GM19467 (cell line): ENCODE measurements around the gene COMMD8.
A peak's percentile ranks its signal among the peaks of the same experiment; 100 is the strongest.

Source experiments
- ATAC-seq: cut with Tn5 transposase; IDR thresholded peaks from one replicate; pipeline ENCODE4 v1.9.1; 2021; ENCODE audit warnings: mild to moderate bottlenecking, moderate library complexity; ENCODE audit not compliant: unreplicated experiment

Gene COMMD8

GRCh38 chr4:47473141-47473750 is 9.7 kb upstream of the COMMD8 start:
- ATAC-seq = no peak

- ATAC-seq = no peak
These were observed 8.1 kb upstream of the COMMD8 start for GRCh38 chr4:47471591-47471990.

- ATAC-seq = no peak
These were observed 7.6 kb upstream of the COMMD8 start for GRCh38 chr4:47471064-47471463.

- no peak for ATAC-seq
These were observed 6.4 kb upstream of the COMMD8 start for GRCh38 chr4:47469951-47470350.

- ATAC-seq = no peak
These were observed 5.3 kb upstream of the COMMD8 start for GRCh38 chr4:47468706-47469365.

GRCh38 chr4:47466056-47466785 is 2.7 kb upstream of the COMMD8 start:
- no peak for ATAC-seq

- peak; percentile 29 for ATAC-seq
These were observed 1.5 kb upstream of the COMMD8 start for GRCh38 chr4:47465004-47465403.

GRCh38 chr4:47462799-47463234 is 685 bp downstream of the COMMD8 start:
- ATAC-seq = peak; percentile 17

- ATAC-seq = no peak
These were observed 11.8 kb downstream of the COMMD8 start for GRCh38 chr4:47451657-47452056.

- ATAC-seq = no peak
These were observed 19.5 kb downstream of the COMMD8 start for GRCh38 chr4:47444031-47444430.

- ATAC-seq = peak; percentile 70
These were observed 20.5 kb downstream of the COMMD8 start for GRCh38 chr4:47442980-47443379.

GRCh38 chr4:47434931-47435330 is 28.6 kb downstream of the COMMD8 start:
- ATAC-seq = no peak

- ATAC-seq = no peak
These were observed 30.8 kb downstream of the COMMD8 start for GRCh38 chr4:47432749-47433148.

GRCh38 chr4:47427935-47428334 is 35.6 kb downstream of the COMMD8 start:
- no peak for ATAC-seq

GRCh38 chr4:47425628-47426027 is 37.9 kb downstream of the COMMD8 start:
- ATAC-seq = no peak

- ATAC-seq = no peak
These were observed 44.2 kb downstream of the COMMD8 start for GRCh38 chr4:47419296-47419695.

- ATAC-seq = no peak
These were observed 45.4 kb downstream of the COMMD8 start for GRCh38 chr4:47418147-47418546.

GRCh38 chr4:47415719-47416118 is 47.8 kb downstream of the COMMD8 start:
- peak; percentile 55 for ATAC-seq

- peak; percentile 78 for ATAC-seq
These were observed 50.0 kb downstream of the COMMD8 start for GRCh38 chr4:47413521-47413920.

GRCh38 chr4:47410271-47410670 is 53.2 kb downstream of the COMMD8 start:
- ATAC-seq = no peak

GRCh38 chr4:47406408-47406807 is 57.1 kb downstream of the COMMD8 start:
- no peak for ATAC-seq
